ENCODE data around the gene ETV6.

ETV6 gene

DNA sequence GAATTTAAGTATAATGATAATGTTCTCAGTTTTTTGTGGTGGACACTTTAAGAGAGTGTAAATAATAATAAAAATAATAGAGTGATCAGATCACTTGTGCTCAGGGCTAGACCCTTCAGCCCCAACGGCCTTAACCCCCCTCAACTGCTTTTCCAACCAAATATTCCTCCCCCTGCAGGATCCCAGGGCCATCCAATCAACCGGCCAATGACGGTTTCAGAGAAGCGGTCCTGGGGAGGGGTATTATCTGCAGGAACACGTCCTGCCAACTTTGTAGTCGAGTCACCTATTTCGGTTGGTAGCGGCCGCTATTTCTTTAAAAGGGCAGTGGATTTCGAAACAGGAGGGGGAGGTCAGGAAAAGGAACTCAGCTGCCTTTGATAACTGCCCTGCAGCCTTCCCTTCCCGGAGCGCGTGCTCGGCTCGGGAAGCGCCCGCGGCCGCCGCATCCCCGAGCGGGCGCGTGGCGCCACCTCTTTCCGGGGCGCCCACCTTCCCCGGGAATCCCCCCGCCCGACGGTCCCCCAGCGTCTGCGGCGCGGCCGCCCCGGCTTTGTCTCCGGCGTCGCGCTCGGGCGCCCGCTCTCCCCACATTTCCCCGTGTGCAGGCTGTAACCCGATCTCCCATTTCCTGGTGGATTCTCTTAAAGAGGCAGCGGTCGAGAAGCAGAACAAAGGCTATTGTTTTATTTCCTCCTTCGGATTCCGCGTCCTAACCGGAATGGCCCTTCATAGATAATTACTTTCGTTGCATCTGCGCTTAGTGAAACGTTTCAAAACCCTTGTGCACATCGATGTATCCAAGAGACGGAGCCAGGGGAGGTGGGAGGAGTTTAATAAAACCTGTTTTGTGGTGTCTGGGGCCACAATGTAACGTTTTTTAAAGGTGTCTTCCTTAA is 711 bp upstream of the ETV6 start:
- DNase-seq: peak; percentile 78

DNA sequence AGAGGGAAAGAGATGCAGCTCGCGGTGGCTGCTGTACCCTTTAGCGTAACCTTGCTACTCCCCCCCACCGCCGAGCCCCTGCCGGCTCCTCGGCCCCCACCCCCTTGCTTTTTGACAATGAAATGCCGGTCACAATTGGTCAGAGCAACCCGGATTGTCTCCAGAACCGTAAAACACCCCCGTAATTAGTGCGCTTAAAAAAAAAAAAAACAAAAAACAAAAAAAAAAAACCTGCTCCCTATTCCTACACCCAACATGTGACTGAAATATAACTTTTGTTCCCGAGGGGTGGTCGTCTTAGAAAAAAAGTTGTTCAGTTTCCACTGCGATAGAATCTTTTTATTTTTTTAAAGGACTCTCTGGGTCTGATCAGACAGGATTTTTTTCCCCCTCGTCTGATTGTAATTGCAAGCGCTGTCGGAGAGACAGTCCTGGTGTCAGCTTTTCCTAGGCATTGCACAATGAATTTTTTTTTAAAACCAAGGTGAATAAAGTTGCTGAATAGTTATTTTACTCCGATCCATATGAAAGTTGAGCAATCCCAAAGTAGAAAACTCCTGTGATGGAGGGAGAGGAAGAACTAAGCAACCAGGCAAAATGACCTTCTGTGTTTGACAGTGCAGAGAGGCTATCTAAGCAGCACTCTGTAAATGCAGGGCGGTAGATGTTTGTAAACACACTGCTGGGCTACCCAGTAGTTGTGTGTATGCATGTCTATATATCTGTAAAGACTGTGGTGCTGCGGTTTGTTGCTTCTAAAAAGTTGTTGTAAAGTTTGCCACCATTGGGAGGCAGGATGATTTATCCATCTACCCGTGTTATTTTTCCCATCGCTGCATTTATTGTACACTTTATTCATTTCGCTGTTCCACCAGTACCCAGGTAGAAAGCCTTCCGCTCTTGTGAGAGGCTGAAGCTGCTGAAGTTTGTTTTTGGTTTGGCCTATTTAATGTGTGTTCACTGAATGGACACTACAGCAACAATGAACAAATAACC is 1.1 kb downstream of the ETV6 start:
- peak; percentile 49 for DNase-seq

DNA sequence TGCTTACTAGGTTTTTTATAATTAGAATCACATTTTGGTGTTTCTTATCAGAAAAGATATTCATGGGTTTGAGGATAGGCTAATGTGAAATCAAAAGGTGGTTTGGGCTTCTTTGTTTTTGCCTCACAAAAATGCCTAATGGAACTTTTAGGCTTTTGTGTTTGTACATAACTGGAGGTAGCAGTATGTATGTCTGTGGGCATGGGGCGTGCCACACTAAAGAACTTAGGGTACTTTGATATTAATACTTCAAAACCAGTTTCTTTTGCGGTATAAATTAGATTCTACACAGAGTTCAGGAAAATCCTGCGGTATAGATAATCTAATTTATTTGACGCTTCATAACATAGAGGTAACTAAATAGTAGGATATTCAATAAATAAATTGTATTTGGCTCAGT is 1.9 kb downstream of the ETV6 start:
- no peak for DNase-seq

DNA sequence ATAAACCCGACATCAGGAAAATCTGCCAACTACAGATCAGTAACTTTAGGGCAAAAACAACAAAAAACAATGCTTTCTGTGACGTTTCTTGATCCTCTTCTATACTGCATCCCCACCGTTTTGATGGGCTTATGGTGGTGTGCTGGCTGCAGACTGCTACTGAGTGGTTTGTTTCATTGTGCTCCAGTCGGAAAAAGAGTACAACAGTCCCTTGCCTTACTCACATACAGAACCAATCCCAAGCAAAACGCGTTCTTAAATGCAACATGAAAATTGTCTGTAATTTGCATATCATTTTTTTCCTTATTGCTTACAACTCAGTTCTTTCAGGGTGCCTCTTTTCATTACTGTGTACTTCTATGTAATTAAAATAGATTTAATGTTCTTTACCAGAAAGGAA is 2.3 kb downstream of the ETV6 start:
- DNase-seq: no peak

DNA sequence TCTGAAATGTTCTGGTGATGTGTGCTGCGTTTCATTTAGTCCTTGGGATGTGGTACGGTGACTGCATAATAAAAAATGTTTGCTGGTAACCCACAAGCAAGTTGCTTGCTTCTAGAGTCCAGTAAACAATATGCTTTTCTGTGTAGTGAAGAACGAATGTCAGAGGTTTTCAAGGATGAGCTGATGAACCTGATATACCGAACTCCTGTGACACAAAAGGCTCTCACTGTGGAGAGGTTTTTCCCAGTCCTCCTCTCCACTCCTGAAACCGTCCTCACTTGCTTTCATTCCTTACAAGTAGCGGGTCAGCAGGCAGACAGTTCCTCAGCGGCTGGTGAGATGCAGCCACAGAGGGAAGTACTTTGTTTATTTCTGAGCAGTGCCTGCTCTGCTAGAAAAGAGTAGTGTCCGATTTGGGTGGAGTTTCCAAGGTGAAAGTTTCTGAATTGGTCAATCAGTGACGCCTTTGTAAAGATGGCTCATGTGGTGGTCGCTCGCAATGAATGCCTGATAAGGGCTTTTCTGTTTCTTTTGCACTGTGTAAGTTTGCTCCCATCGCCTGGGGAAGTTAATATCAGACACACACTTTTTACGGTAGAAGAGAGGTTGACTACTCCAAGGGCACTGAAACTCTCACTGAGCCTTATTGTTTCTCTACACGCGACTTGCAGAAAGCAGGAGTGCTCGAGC is 3.0 kb downstream of the ETV6 start:
- peak; percentile 55 for DNase-seq

DNA sequence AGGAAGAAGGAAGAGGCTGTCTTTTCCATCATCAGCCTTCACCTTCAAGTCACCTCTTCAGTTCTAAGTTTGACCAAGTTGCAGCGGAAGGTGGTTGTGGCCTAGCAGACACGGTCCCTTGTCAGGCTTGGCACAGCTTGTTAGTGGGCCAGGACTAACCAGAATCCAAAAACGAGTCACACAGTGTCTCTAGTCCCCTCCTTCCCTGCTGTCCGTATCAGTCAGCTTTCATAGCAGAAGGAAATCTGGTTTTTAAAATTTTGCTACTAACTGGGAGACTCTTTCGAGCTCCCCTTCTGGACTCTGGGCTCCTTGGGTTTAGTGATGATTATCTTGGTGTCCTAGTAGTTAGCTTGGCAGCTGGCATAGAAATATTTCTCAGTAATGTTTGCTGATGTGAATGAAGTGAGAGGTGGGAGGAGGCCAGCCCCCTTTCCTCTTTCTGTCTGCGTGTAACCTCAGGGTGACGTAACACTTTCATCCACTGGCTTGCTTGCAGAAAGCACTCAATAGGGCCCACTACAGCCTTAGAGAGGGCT is 3.8 kb downstream of the ETV6 start:
- peak; percentile 82 for DNase-seq

DNA sequence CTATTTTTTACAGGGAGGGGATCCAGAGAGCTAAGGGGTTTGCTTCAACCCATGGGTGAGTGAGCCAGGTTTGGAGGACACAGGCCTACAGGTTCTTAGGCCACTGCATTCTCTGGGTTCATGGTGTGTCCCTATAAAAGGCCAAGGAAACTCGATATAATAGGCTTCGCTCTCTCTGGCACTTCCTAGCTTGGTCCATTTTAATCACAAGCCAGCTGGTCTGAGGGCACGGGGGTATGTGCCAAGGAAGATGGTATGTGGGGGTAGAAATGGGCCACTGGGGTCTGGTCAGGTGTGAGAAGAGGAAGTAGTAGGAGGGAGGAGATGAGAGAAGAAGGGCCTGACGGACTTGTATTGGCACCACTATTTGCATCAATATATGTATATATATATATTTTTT is 4.9 kb downstream of the ETV6 start:
- DNase-seq: no peak

DNA sequence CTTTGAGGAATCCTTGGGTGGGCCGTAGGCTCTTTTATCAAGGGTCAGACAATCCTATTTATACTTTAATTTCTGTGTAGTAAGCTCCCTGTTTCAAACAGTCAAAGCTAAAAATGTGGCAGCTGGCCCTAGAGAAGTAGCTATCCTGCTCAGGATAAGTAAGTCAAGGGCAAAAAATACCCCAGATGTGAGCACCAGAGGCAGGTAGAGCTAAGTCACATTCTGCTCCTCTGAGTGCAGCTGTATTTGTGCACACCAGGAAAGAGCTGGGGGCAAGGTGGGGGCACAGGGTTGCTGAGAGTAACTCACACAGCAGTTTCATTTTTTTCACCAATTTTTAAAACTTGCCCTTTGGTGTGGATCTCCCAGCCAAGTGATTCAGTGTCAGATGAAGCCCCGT is 5.3 kb downstream of the ETV6 start:
- no peak for DNase-seq

DNA sequence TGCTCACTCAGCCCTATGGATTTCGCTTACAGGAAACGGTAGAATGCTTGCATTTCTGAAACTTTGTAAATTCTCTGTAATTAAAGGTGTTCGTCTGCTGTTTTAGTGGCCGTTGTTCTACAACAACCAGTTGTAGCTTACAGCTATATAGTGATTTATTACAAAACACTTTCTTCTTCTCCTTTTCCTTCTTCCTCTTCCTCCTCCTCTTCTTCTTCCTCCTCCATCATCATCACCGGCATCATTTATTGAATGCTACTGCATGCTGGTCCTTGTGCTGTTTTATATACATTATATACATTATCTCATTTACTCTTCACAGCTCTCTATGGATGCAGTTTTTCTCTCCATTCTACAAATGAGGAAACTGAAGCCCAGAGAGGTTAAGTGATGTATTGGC is 6.4 kb downstream of the ETV6 start:
- no peak for DNase-seq

DNA sequence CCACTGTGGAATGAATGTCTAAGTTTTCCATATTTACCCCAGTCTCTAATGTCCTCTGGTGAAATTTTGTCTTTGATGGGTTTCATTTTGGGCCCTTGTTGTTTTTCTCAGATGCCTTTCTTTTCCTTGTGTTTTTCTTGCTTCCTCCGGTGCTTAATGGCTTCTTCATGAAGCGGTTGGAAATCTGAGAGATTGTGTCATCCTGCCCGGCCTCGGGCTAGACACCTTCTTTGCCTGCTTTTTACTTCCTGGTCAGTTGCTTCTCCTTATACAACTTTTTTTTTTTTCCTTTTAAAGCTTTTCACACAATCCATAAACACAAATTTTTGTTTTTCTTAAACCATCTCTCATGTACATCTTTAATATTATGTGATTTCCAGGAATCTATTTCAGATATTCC is 7.1 kb downstream of the ETV6 start:
- no peak for DNase-seq

DNA sequence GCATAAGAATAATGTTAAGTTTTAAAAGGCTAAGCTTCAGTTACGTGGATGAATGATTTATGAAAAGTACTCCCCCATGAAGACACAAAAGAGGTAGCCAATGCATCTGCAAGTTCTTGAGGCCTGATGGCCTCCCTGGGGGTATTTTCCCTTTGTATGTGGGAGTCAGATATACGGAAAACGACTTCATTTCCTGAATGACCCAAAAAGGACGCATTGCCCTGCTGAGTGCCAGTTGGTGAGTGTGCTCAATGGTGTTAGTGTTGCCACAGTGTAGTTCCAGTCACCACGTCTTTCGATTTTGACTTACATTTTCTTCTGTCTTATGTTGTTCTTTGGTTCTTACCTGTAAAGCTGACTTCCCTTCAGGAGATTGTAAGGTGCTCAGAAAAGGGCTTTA is 8.0 kb downstream of the ETV6 start:
- no peak for DNase-seq

DNA sequence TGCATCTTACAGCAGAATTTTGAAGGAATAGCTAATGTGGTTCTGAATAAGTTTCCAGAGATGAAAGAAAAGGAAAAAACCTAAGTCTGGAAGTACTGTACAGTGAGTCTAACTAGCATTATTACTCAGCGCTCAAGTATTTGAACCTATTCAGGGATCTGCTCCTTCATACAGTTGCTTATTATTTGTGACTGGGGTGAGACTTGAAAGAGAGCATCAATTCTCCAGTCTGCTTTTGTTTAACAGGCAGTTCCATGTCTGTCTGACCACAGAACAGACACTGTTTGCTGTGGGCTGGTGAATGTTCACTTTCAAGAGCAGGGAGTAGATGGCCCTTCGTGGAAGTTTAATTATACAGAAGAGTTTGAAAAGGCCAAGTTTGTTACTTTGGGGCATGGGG is 9.3 kb downstream of the ETV6 start:
- DNase-seq: no peak

DNA sequence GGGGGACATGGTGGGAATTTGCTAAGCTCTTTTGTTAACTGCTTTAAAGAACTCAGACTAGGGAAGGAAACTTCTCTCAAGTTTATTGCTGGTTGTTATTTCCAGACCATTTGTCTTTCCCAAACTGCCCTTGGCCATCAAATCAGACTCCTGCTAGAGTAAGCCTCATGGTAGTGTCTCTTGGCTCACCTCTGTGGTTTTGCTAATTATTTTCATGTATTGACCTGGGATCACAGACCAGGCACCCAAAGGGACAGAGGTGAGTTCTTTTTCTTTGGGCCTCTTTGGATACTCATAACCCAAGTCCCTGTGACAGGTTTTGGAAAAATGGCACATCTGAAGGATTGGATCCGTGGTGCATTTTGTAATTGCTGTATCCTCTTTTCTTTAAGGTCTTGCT is 11.2 kb downstream of the ETV6 start:
- DNase-seq: no peak

DNA sequence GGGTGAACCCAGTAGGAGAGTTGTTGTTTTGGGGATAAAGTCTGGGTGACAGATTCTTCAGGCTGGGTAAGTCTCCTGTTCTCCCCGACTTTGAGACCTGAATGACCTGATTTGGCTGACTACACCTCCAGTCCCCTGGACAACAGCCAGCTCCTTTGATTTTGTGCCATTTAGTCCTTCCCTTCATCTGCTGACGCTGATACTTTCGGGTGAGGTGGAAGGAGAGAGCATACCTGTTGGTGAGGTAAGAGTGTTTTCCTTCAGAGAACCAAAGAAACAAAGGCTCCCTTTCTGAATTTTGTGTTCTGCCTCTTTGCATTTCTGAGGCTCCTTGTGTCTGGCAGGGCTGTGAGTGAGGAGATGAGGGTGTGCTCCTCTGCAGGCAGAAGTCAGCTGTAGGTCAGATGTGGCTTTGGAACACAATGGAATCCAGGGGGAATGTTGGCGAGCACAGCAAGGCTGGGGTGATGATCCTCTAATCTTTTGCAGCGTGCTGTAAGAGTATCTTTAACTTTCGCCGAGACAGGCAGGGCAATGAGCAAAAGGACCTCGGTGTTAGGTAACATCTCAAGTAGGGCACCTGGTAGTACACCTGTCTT is 12.1 kb downstream of the ETV6 start:
- DNase-seq: no peak

DNA sequence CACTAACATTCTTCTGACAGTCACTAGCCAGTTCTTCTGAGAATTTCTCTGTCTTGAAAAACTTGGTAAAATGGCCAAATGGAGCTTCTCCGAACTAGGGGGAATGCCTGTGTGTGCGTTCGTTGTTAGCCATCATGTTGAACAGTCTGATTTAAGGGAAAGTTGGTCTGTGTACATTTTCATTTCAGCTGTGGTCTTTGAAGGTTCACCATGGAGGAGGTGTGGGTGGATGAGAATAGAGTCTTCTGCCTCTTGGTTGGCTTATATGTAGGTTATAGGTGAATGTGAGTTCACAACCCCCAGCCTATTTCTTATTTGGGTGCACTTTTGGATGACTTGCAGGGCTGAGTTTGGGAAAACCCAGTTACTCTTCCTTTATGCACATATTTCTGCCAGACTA is 12.9 kb downstream of the ETV6 start:
- DNase-seq: no peak

DNA sequence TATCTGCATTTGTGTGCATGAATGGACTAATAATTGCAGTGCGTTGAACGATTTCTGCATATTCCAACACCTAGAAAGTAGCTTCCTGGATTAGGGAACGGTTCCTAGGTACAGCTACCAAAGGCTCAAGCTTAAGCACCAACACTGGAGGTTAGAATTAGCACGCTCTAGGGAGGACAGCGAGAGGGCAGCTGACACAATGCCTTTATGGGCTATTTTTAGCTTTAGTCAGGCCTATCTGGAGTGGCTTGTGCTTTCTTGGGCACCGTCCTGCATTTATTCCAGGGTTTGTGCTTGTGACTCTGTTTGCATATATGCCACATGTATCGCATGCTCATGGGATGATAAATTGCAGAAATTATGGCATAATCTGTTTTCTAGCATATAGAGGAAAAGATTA is 13.7 kb downstream of the ETV6 start:
- DNase-seq: no peak

DNA sequence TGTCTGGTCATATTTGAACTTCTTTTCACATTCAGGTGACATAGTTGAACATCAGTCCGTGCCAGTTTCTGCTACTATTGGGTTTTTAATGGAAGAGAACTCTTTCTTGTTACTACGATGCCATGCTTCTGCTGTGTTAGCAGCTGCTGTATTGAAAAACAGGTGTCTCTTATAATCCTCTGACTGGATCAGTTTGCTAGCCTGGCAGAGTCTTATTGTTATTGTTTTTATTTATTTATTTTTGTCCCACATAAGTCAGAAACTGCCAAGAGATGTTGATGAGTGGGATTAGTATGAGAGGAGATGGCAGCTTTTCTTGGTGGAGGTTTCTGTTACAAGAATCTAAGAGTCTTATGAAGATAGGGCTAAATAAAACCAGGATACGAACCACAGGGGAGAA is 14.6 kb downstream of the ETV6 start:
- DNase-seq: no peak

DNA sequence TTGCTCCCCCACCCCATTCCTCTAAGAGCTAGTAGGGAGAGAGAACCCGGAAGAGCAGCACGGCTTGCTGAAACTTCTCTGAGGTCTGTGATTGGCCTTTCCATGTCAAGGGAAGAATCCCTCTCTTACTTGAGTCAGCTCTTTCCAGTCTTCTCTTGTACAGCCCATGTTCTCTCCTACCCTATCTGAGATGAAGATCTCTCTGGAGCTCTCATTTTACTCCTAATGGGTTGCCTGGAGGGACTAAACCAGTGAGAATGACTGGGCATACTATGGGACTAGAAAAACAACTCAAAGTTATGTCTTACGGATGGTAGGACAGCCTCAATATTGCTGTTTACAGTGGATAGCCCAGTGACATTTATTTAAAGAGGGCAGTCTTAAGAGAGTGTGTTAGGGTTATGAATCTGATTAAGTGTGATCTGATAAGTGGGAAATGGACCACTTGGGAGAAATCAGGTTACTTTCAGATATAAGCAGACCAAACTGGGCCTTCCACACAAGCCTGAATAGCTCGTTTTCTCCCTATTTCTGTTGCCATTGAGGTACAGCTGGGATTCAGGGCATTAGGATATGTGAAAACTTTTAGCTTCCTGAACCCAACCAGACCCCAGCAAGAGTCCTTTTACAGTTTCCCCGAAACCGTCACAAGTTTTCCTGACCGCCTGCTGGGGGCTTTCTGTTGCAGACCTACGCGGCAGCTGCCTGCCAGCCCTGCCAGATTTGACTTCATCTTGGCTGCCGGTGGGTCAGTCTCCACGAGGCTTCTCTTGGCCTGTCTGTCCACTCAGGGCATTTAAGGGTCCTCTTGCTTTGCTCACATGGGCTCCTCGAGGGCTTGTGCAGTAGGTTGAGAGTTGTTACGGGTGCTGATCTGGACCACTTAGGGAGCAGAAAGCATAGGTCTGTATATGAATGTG is 16.9 kb downstream of the ETV6 start:
- DNase-seq: no peak

DNA sequence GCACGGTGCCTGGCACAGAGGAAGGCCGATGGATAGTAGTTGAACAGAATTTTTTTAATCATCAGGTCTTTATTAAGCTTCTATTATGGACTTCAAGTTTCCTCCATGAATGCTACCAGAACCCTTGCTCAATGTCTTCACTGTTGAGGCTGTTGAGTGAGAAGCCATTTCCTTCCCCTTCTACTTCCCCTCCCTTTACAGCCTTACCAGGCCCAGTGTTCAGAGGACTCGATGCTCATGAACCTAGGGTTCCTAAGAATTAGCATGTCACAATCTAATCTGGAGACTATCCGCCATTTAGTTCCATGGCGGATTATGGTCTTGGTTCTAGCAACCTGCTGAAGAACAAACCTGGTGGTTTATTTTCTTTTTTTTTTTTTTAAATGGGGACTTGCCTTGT is 17.7 kb downstream of the ETV6 start:
- no peak for DNase-seq

DNA sequence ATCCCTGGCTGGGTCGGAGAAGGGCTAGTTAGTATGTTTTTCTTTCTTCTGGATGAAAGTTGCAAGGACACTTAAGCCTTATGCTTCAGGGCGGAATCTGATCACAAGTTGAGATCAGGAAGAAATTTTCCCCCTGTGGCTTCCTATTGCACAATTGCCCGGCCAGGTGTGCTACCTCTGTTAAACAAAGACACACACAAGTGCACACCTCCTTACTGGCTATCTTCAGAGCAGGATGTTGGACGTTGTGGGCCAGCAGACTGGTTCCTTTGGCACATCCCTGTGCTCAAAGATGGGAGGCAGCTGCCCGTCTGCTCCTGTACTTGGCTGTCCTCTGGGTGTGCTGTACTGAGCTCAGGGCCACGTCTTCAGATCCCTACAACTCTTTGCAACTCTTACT is 19.1 kb downstream of the ETV6 start:
- no peak for DNase-seq

DNA sequence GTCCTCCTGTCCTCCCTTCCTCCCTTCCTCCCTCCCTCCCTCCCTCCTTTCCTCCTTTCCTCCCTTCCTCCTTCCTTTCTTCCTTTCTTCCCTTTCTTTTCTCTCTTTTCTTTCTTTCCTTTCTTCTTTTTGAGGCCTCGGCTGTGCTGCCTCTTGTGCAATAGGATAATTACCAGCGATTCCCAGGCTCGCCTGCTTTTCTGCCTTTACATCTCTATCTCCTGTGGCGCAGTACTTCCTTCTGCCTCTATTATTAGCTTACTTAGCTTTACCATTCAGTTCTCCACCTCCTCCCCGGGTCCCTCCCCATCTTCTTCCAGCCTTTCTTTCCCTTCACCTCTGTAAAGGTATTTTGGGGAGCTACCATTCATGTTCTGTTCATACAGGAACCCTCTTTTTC is 19.9 kb downstream of the ETV6 start:
- no peak for DNase-seq

Data from activated CD4-positive, alpha-beta T cell treated with anti-CD3 and anti-CD28 coated beads, Interleukin-2, Interleukin-6, amounts not matched to agents 100 ng/mL and 50 ng/mL, durations not matched to agents 16 hours and 8 hours (primary cell).